GM18508 (cell line): ENCODE results near the gene ADAD2.

Experiments
- ATAC-seq: cut with Tn5 transposase; IDR thresholded peaks from one replicate; pipeline ENCODE4 v1.9.1; 2021; ENCODE audit warnings: moderate number of reproducible peaks; ENCODE audit not compliant: insufficient read depth, unreplicated experiment

The ADAD2 gene

DNA sequence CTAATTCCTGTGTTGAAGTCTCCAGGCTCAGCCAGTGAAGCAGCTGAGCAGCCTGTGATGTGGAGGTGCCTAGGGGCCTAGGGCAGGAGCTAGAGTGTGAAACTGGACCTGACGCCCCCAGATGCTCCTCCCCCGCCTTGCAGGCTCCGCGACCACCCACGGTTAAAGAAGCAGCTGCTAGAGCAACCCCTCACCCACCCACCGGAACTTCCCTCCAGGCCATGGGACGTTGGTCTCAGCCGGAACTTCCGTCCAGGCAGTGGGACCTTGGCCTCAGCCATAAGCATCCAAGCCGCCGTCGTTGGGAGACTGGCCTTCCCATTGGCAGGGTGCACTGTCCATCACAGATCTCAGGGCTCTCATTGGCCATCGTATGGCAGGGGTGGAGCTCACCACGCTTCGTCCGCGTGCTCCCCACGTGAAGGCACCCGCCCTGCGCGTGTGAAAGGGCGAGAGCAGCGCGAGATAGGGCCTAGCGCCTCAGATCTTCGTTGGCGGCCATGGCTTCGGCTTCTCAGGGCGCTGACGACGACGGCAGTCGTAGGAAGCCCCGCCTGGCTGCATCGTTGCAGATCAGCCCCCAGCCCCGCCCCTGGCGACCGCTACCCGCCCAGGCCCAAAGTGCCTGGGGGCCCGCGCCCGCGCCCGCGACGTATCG lies at the start of gene ADAD2:
Gene ADAD2, plus strand, starts transcription at position 427 of the 658 bp plus-strand sequence. Its CDS starts 74 bp downstream, at position 501.
- ATAC-seq = no peak

GRCh38 chr16:84143081-84143480 lies 47.9 kb upstream of the ADAD2 start:
- no peak for ATAC-seq

DNA sequence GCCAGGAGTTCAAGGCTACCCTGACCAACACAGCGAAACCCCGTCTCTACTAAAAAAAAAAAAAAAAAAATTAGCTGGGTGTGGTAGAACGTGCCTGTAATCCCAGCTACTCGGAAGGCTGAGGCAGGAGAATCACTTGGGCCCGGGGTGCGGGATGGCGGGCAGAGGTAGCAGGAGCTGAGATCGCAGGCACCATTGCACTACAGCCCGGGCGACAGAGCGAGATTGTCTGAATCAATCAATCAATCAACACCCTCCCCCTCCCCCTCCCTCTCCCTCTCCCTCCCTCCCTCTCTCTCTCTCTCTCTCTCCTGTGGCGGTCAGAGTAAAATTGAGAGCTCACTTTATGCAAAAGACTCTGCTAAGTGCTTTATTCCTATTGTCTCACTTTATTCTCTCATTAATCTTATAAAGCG lies 47.2 kb upstream of the ADAD2 start:
- ATAC-seq = no peak

DNA sequence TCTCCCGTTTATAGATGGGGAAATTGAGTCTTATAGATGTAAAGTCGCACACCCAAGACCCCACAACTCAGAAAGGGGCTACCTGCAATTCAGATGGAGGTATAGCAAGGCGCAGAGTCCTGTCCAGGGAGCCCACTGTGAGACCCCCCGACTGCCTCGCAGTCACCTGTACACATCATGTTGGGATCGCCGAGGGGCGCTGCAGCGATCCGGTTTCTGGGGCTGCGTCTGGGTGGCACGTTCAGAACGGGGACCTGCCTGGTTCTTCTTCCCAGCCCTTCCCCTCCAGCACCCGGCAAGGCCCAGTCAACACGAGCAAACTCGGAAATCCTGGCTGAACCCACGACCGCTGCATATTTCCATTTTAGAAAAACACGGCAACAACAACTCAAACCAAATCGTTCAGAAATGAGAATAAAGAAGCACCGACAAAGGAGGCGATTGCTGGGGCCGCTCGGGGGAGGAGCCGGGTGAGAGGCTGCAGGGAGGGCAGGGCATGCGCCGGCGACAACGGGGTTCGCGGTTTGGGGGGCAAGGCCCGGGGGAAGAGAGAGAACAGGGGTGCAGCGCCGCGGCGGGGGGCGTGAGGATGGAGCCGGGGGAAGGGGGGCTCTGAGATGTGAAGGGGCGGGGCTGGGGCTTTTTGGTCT lies 46.6 kb upstream of the ADAD2 start:
- ATAC-seq = no peak

DNA sequence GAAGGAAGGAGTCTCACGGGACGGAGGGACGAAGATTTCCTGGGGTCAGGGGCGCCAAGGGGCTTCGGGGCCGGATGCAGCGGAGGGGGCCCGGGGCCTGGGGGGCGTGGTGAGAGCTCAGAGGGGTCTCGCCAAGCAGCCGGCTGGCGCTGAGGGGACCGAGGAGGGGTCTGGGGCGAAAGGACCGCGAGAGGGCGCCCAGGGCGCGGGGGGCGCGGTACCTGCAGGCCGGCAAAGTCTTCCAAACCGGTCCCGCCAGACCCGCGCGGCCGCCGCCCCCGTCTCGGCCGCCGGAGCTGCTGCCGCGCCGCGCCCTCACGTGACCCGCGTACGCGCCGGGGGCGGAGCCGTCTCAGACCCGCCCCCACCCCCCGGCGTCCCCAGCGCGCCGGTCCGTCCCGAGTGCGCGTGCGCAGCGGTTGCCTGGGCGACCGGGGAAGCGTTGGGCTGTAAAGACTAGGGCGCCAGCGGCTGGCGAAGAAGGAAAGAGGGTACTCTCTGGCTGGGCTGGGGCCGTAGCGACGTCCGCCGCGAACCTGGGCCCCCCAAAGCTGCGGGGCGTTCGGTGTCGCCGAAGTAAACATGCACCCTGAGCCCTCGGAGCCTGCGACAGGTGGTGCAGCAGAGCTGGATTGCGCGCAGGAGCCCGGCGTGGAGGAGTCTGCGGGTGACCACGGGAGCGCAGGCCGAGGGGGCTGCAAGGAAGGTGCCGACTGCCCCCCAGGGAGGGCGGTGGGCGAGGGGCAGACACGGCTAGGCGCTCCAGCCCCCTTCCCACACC lies 45.9 kb upstream of the ADAD2 start, which contains the start of the genes DNAAF1 and HSDL1:
Gene DNAAF1, plus strand, starts transcription at position 450 of the 781 bp plus-strand sequence. Its CDS starts 133 bp downstream, at position 583.
Gene HSDL1, minus strand, starts transcription at position 319 of the 781 bp plus-strand sequence. CDS start 13,856 bp downstream, outside the sequence.
- no peak for ATAC-seq

DNA sequence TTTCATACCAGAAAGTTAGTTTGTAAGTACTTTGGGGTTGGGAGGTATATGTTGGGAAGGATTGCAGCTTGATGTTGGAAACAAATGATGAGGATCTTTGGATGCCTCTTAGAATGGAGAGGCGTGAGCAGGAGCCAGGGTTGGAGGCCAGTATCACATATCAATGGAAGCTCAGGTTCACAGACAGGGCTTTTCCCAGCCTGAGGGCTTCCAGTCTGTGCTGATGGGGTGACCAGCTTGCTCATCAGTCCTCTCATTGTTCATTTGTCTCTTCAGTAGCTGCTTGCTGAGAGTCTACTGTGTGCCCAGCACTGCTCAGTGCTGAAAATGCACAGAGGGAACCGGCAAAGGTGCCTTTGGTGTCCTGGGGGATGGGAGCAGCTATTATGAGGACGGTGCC lies 40.0 kb upstream of the ADAD2 start:
- no peak for ATAC-seq

GRCh38 chr16:84153660-84154214 lies 37.2 kb upstream of the ADAD2 start:
- no peak for ATAC-seq

- ATAC-seq = no peak
Measured at GRCh38 chr16:84155226-84155625, 35.7 kb upstream of the ADAD2 start.

DNA sequence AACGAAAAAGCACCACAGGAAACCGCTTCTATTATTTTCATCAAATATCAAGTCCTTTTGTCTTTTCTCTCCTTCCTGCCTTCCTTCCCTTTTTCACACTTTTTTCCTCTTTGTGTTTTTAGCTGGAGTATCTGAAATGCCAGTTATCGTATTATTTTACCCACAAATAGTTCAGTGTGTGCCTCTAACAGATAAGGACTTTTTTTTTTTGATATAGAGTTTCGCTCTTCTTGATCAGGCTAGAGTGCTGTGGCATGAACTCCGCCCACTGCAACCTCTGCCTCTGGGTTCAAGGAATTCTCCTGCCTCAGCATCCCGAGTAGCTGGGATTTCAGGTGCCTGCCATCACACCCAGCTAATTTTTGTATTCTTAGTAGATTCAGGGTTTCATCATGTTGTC lies 35.2 kb upstream of the ADAD2 start:
- no peak for ATAC-seq

DNA sequence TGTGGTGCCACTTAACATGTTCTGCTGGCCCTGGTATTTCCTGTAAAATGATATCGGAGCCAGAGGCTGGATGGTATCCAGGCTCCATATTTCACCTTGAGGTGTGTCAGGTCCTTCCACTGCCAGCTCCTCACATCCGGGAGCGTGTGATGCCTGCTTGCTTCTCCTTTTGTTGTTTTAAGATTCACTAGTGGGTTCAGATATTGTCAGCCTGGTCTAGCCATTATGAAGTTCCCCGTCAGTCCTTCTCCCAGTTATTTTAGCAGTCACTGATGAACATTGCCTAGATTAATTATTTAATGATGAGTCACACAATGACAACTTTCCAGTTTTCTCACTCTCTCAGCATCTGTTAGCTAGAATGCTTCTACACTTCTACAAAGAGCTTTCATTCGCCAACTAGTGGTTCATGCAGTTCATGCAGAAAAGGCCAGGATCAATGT lies 34.6 kb upstream of the ADAD2 start:
- no peak for ATAC-seq

DNA sequence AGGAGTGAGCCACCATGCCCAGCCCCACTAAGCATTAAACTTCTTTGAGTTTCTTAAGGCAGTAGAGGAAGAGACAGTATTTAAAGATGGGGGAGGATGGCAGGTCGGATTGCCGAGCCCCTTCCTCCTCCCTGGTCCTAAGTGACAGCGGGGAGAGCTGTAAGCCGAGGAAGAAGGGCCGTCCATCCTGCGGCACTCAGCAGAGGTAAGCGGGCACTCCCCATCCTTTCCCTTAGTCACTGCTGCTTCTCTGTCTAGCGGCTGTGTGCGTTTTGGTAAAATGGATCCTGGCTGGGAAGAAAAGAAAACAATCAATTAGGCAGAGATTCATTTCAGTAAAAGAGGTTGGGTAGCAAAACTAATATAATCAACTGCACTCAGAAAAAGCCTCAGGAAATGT lies 31.9 kb upstream of the ADAD2 start:
- ATAC-seq = no peak

DNA sequence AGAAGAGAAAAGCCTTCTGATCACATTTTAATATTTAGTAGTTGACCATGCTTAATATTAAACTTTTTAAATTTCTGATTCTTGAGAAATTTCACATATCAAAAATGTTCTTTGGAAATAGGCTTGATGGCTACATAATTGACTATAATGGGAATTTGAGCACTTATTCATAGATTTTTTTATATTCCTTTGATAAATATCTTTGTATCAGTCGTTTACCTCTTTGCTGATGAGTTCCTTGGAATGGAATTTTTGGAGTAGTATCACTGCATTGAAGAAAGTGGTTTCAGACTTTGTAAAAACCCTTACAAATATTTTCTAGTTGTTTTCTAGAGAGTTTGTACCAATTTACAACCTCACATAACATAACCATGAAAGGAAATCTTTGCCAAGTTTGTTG lies 31.2 kb upstream of the ADAD2 start:
- ATAC-seq = no peak

DNA sequence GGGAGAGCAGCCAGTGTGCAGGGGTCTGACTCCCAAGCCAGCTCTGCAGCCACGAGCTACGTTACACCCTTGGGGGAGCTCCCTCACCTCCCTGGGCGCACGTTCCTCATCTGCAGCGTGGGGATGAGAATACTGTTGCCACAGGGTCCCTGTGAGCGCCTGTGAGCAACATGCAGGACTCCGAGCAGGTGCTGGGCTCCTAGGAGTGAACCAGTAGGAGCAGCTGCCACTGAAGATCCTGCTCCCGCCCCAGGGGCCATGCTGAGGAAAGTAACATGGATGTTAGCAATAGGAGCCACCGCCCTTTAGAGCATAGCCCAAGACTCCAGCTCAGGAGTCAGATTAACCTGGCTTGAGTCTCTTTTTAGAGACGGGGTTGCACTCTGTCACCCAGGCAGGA lies 29.9 kb upstream of the ADAD2 start:
- ATAC-seq = no peak

- ATAC-seq = no peak
Measured at GRCh38 chr16:84161801-84162200, 29.2 kb upstream of the ADAD2 start.

GRCh38 chr16:84165746-84166145 lies 25.2 kb upstream of the ADAD2 start:
- ATAC-seq = no peak

DNA sequence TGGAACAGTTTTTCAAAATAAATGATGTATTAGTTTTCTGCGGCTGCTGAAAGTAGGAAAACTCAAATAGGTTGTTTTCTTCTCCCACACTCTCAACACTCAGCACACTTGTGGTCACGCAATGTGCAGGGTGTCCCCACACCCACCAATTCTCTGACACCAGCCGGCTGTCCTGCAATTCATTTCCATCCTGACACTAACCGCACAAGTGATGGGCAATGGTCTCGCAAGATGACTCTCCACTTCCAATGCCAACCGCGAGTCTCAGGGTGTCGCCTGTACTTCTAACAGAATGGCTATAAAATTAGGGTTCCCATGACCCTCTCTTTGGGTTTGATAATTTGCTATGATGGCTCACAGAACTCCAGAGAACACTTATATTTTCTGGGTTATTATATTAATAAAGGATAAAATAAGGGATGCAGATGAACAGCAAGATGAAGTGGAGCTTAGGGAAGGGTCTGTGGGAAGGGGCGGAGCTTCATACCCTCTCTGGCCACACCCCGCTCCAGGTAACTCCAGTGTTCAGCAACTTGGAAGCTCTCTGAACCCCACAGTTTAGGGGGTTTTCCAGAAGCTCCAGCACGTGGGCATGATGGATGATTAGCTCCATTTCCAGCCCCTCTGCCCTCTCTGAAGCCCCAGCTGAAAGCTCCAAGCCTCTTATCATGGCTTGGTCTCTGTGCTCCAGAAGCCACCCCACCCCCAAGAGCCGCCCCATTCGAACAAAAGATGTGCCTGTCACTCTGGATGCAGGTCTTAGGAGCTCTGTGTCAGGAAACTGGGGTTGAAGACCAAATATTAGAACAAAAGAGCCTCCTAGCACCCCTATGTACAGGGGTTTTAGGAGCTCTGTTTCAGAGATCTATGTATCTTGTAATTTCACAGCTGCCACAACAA lies 23.9 kb upstream of the ADAD2 start:
- ATAC-seq = no peak

DNA sequence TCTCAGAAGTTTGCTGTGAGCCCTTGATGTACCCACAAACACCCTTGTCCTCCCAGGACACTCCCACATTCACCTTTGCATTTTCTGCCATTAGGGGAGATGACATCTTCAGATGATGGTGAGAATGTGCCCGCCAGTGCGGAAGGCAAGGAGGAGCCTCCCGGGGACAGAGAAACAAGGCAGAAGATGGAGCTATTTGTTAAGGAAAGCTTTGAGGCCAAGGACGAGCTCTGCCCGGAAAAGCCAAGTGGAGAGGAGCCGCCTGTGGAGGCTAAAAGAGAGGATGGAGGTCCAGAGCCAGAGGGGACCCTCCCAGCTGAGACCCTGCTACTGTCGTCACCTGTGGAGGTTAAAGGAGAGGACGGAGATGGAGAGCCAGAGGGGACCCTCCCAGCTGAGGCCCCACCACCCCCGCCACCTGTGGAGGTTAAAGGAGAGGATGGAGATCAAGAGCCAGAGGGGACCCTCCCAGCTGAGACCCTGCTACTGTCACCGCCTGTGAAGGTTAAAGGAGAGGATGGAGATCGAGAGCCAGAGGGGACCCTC lies 21.1 kb upstream of the ADAD2 start:
- ATAC-seq = no peak

- ATAC-seq = no peak
Measured at GRCh38 chr16:84174396-84174795, 16.6 kb upstream of the ADAD2 start.

DNA sequence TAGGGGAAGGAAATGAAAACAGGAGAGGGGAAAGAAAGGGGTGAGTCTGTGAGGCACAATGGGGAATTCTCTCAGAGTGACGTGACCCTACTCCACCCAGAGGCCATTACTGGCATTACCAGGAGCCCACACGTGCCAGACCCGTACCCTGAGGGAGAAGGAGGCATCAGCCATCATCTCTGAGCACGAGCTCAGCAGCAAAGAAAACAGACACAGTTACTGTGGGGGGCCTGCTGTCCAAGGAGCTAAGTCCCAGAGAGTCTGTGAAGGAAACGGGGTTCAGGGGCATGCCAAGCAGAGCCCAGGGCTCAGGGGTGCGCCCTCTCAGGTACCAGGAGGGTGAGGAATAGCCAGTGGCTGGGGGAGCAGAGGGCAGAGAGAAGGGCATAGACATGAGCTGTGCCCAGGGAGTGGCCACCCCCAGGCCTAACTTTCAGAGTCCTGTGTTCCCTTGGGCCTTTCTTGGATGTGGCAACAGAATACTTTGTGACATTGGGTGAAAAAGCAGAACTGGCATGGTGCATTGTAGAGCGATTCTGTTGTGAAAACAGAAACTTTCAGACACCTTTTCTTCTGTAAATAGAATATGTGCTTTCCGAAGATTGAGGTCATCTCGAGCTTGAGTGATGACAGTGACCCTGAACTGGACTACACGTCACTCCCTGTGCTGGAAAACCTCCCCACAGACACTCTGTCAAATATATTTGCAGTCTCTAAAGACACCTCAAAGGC lies 15.4 kb upstream of the ADAD2 start:
- no peak for ATAC-seq
